Measurements from ENCODE around the gene KLHL6. TPM values are rescaled to one million over a fixed set of nuclear protein-coding genes. Genes with fewer than 3 reads are reported as not detected.
A peak's percentile ranks its signal among the peaks of the same experiment; 100 is the strongest.
"Not testable (repeated sequence)": the region's sequence is repeated elsewhere in the genome, so short reads cannot be mapped to it uniquely, and the experiment has no call there.

Gene KLHL6
- total RNA-seq, 8 experiments from 2014 or later = 0.07 to 2.6 (median 0.96) TPM

DNA sequence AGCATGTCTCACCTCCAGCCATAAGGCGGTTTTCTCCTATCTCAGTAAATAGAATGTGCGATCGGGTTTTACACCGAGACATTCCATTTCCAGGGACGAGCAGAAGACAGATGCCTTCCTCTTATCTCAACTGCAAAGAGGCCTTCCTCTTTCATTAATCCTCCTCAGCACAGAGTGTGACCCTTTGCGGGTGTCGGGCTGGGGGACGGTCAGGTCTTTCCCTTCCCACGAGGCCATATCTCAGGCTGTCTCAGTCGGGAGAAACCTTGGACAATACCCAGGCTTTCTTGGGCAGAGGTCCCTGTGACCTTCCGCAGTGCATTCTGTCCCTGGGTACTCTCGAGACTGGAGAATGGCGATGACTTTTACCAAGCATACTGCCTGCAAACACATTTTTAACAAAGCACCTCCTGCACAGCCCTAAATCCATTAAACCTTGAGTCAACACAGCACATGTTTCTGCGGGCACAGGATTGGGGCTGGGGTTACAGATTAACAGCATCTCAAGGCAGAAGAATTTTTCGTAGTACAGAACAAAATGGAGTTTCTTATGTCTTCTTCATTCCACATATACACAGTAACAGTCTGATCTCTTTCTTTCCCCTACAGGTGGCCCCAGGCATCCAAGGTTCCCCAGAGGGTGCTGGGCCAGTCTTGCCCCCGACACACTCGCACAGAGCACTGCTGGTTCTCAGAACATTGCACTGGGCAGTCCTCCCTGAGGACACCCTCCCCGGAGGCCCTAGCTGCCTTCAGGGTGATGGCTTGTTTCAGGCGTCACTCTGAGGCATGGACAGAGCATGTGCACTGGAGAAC is 34.6 kb downstream of the KLHL6 start:
- not testable (repeated sequence) for H3K4me3 ChIP-seq; ATAC-seq (replicated peaks in 6 of 8)
- in situ Hi-C loops (cut with MboI; ENCODE audit: low pct_unique_long_range_greater_than_20kb in 2 of 9, low sequenced_read_pairs in 9 of 9, unreplicated experiment in 9 of 9) = loop anchor here in 1 of 9 experiments (25.0 kb wide), 1 partner anchor 141 kb away; no protein-coding TSS in a partner anchor
- Histone ChIP-seq H3K4me1 (replicated peaks in 1 of 2) (peaks cover 32 to 34% of the 10 kb centered on the region in 2 donors), H3K27ac (peak overlapping the region in 1 of 2 donors; percentile 8)
- WGBS, 10 experiments = 60 to 90% (median 77%) methylated on average over 2 to 9 of the region's 19 CpGs; no CpG with 5 or more reads in 3 of the 10 experiments

DNA sequence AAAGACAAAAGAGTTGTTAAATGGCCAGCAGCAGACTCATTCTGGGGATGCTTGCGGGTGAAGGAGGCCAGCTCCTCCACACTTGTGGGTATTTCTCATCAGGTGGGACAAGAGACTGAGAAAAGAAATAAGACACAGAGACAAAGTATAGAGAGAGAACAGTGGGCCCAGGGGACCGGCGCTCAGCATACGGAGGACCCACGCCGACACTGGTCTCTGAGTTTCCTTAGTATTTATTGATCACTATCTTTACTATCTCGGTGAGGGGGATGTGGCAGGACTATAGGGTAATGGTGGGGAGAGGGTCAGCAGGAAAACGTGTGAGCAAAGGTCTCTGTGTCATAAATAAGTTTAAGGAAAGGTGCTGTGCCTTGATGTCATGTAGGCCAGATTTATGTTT is 35.2 kb downstream of the KLHL6 start:
- in situ Hi-C loops (cut with MboI; ENCODE audit: low pct_unique_long_range_greater_than_20kb in 2 of 9, low sequenced_read_pairs in 9 of 9, unreplicated experiment in 9 of 9) = loop anchor here in 1 of 9 experiments (25.0 kb wide), 1 partner anchor 142 kb away; no protein-coding TSS in a partner anchor
- not testable (repeated sequence) for H3K4me3 ChIP-seq; ATAC-seq (replicated peaks in 6 of 8)
- H3K4me1 ChIP-seq (replicated peaks in 1 of 2) = peaks cover 32 to 34% of the 10 kb centered on the region in 2 donors
- peak overlapping the region in 1 of 2 donors; percentile 8 for H3K27ac ChIP-seq
- WGBS, 10 experiments = 43 to 100% (median 80%) methylated on average over 1 to 7 of the region's 8 CpGs; no CpG with 5 or more reads in 1 of the 10 experiments

DNA sequence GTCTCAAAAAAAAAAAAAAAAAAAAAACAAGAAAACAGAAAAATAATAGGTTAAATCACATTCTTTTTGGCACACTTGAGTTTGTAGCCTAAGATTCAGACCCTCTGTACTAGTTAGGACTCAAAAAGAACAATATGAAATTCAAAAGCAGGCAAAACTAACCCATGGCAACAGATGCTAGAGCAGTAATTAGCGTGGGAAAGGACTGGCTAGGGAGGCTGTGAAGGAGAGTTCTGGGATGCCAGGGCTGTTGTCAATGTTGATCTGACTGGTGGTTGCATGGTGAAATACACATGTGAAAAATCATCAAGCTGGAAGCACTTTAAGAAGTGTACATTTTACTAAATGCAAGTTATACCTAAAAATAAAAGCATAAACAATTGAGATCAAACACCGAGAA is 35.6 kb downstream of the KLHL6 start:
- in situ Hi-C loops (cut with MboI; ENCODE audit: low pct_unique_long_range_greater_than_20kb in 2 of 9, low sequenced_read_pairs in 9 of 9, unreplicated experiment in 9 of 9) = loop anchor here in 1 of 9 experiments (25.0 kb wide), 1 partner anchor 142 kb away; no protein-coding TSS in a partner anchor
- H3K27ac ChIP-seq = no peak overlapping the region
- H3K4me3 ChIP-seq = no peak overlapping the region
- WGBS, 10 experiments = 67 to 100% (median 89%) methylated on average over 1 to 2 of the region's 2 CpGs; no CpG with 5 or more reads in 1 of the 10 experiments
- peaks cover 32 to 34% of the 10 kb centered on the region in 2 donors for H3K4me1 ChIP-seq (replicated peaks in 1 of 2)
- ATAC-seq (replicated peaks in 6 of 8) = no peak

DNA sequence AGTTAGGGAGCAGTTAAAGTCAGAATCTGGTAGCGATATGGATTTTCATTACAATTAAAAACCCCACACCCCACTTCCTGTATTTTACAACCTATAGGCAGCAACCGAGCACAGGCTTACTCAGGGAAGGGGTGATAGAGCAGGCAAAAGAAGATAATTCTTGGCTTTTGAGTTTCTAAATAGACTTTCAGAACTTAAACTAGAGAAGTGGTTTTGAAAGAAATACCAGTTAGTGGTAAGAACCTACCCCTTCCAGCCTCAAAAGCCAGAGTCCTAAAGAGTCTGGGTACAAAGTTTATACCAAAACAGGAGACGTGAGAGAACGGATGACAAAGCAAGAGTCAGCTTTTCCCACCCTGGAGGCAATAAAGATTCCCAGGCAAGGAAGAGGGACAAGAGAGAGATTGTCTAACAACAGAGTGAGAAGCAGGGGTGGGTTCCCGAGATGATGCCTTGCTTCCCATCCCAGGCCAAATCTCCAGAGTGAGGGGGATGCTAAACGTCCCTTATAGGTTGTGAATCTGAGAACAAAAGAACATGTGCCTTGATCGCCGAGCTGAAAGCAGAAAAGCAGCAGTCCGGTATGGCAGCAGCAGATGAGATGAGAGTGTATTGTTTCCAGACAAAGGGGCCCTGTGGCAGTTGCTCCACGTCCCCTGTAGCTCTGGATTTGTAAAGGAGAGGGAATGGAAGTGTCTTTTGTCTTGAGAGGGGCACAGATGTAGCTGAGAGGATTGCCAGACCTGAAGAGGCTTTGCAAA is 36.8 kb downstream of the KLHL6 start:
- 0 to 63% (median 29%) methylated on average over 1 to 10 of the region's 10 CpGs; no CpG with 5 or more reads in 2 of the 10 experiments for WGBS, 10 experiments
- Histone ChIP-seq H3K4me1 (replicated peaks in 1 of 2) (peaks cover 32 to 34% of the 10 kb centered on the region in 2 donors), H3K27ac (peak overlapping the region; percentile 21 to 72), H3K4me3 (no peak overlapping the region)
- in situ Hi-C loops (cut with MboI; ENCODE audit: low pct_unique_long_range_greater_than_20kb in 2 of 9, low sequenced_read_pairs in 9 of 9, unreplicated experiment in 9 of 9) = loop anchor here in 1 of 9 experiments (25.0 kb wide), 1 partner anchor 144 kb away; no protein-coding TSS in a partner anchor
- ATAC-seq (replicated peaks in 6 of 8) = peak in 5 of 8 experiments; percentile 78 to 92 (median 90)

DNA sequence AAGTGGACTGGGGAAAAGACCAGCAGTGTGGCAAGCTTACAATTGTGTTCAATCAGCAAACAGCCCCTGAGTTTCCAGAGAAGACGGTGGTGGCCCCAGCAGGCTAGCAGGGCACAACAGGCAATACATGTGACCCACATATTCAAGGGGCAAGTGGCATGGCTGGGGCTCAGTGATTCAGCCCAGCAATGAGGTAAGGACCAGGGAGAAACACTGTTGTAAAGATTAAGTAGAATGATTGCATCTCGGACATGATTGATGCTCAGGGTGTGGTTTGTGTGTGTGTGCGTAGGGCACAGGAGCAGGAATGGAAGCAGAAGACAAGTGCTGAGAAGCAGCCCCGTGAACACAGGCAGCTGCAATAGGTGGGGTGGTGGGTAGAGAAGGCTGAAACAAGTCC is 37.9 kb downstream of the KLHL6 start:
- peak in 1 of 8 experiments; percentile 11 for ATAC-seq (replicated peaks in 6 of 8)
- H3K4me1 ChIP-seq (replicated peaks in 1 of 2) = peaks cover 34 to 36% of the 10 kb centered on the region in 2 donors
- in situ Hi-C loops (cut with MboI; ENCODE audit: low pct_unique_long_range_greater_than_20kb in 2 of 9, low sequenced_read_pairs in 9 of 9, unreplicated experiment in 9 of 9) = loop anchor here in 1 of 9 experiments (25.0 kb wide), 1 partner anchor 145 kb away; no protein-coding TSS in a partner anchor
- WGBS, 10 experiments = 0 to 100% (median 63%) methylated on average over 1 to 3 of the region's 4 CpGs; no CpG with 5 or more reads in 4 of the 10 experiments
- no peak overlapping the region for H3K4me3 ChIP-seq
- no peak overlapping the region for H3K27ac ChIP-seq

DNA sequence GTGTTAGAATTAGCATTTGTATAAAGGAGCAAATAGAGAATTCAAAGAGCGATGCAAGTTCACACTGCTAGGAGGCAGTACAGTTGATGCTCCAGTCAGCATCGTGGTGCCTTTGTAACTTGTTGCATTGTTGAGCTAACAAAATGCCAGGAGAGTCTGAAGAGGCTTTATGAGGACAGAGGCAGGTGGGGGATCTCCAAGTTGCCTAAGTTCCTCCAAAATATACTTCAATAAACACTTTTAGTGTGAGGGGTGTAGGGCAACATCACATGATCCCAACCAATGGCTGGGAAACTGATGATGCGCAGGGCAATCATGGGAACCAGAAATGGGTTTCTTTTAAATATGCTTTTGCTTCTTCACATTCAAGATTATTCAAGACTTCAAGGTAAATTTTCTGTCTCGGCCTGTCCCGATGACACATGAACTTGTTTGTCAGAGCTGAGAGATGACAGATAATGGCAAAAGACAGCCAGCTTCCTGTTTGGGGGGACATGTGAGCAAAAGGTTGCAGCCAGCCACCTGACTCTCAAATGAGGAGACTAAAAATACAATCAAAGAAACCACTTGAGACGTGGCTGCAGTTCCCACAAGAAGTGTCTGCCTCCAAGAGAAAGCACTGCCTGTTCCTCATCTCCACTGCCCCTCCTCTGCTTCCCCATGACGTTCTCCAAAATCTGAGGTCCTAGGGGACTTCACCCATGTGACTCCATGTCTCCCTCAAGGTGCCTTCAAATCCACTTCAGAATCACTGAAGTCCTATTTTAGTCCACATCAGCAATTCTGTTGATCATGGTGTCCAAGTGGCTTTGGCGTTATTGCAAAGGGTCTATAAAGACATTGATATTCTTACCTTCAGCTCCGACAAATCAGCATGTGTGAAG is 39.3 kb downstream of the KLHL6 start:
- Histone ChIP-seq H3K4me3 (no peak overlapping the region), H3K4me1 (replicated peaks in 1 of 2) (peaks cover 41% of the 10 kb centered on the region in 2 donors), H3K27ac (no peak overlapping the region)
- in situ Hi-C loops (cut with MboI; ENCODE audit: low pct_unique_long_range_greater_than_20kb in 2 of 9, low sequenced_read_pairs in 9 of 9, unreplicated experiment in 9 of 9) = loop anchor here in 1 of 9 experiments (25.0 kb wide), 1 partner anchor 146 kb away; no protein-coding TSS in a partner anchor
- ATAC-seq (replicated peaks in 6 of 8) = no peak
- 40 to 100% (median 92%) methylated on average over 1 to 8 of the region's 9 CpGs; no CpG with 5 or more reads in 1 of the 10 experiments for WGBS, 10 experiments

DNA sequence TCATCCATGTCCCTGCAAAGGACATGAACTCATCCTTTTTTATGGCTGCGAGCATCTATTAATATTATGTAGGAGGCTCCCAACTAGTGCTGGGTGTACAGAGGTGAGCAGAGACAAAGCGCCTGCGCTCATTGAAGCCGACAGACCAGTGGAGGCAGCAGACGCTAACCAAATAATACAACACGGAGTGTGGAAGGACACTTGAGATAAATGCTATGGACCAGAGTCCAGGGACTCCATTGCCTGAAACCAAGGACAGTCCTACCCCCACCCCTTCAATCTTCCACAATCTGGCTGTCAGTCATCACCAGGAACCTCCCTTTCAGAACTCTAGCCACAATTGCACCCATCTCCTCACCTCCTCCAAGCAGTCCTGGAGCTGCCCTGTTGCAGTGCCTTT is 41.5 kb downstream of the KLHL6 start:
- no peak overlapping the region for H3K4me3 ChIP-seq
- WGBS, 10 experiments = 43 to 100% (median 80%) methylated on average over 1 to 3 of the region's 6 CpGs; no CpG with 5 or more reads in 6 of the 10 experiments
- peaks cover 24 to 29% of the 10 kb centered on the region in 2 donors for H3K4me1 ChIP-seq (replicated peaks in 1 of 2)
- H3K27ac ChIP-seq = no peak overlapping the region
- ATAC-seq (replicated peaks in 6 of 8) = peak in 5 of 8 experiments; percentile 48 to 94 (median 52)
- in situ Hi-C loops (cut with MboI; ENCODE audit: low pct_unique_long_range_greater_than_20kb in 2 of 9, low sequenced_read_pairs in 9 of 9, unreplicated experiment in 9 of 9) = loop anchor here in 1 of 9 experiments (25.0 kb wide), 1 partner anchor 148 kb away; no protein-coding TSS in a partner anchor

DNA sequence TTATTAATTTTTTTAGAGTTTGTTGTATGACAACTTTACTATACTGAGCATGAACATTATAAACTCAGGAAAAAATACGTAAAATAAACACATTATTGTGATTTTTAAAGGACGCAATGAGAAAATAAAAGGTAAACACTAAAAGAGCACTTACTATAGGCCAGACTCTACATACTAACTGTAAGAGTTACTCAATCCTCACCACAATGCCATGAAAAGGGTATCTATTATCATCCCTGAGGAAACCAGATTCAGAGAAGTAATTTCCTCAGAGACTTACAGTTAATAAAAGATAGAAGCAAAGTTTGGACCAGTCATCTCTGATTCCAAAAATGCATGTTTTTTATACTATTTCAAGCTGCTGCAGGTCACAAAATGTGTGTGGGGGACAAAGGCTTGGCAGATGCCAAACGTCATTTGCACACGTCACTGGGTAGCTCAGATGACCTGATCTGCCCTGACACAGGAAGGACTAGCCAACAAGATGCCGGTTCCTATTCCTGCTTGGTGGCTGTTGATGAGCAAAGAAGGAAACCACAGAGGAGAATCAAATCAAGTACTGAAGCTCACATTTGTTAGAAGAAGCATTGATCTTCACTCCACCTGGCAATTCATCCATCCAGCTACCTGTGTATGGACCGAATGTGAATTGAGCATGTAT is 42.3 kb downstream of the KLHL6 start:
- in situ Hi-C loops (cut with MboI; ENCODE audit: low pct_unique_long_range_greater_than_20kb in 2 of 9, low sequenced_read_pairs in 9 of 9, unreplicated experiment in 9 of 9) = loop anchor here in 1 of 9 experiments (25.0 kb wide), 1 partner anchor 149 kb away; no protein-coding TSS in a partner anchor
- Histone ChIP-seq H3K27ac (no peak overlapping the region), H3K4me1 (replicated peaks in 1 of 2) (peaks cover 17 to 21% of the 10 kb centered on the region in 2 donors), H3K4me3 (no peak overlapping the region)
- ATAC-seq (replicated peaks in 6 of 8) = no peak
- WGBS, 10 experiments = 39 to 100% (median 85%) methylated on average over 2 to 5 of the region's 6 CpGs

DNA sequence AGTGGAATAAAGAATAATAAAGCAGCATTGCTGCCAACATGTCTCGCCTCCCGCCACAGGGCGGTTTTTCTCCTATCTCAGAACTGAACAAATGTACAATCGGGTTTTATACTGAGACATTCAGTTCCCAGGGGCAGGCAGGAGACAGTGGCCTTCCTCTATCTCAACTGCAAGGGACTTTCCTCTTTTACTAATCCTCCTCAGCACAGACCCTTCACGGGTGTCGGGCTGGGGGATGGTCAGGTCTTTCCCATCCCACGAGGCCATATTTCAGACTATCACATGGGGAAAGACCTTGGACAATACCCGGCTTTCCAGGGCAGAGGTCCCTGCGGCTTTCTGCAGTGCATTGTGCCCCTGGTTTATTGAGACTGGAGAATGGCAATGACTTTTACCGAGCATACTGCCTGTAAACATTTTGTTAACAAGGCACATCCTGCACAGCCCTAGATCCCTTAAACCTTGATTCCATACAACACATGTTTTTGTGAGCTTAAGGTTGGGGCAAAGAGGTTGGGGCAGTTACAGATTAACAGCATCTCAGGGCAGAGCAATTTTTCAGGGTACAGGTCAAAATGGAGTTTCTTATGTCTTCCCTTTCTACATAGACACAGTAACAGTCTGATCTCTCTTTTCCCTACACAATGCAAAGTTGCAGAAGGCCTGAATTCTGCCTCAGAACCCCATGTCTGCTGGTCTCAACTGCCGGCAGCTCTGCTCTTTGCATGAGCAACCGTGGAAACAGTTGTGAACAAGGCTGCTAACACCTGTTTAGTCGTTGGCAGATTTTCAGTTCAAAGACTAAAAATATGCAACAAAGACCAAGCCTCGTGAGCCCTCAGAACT is 44.0 kb downstream of the KLHL6 start:
- 24 to 100% (median 71%) methylated on average over 1 to 5 of the region's 14 CpGs; no CpG with 5 or more reads in 2 of the 10 experiments for WGBS, 10 experiments
- H3K4me1 ChIP-seq (replicated peaks in 1 of 2) = peaks cover 12 to 18% of the 10 kb centered on the region in 2 donors
- in situ Hi-C loops (cut with MboI; ENCODE audit: low pct_unique_long_range_greater_than_20kb in 2 of 9, low sequenced_read_pairs in 9 of 9, unreplicated experiment in 9 of 9) = loop anchor here in 1 of 9 experiments (25.0 kb wide), 1 partner anchor 151 kb away; no protein-coding TSS in a partner anchor
- H3K27ac ChIP-seq, H3K4me3 ChIP-seq: not testable (repeated sequence)
- peak in 3 of 8 experiments; percentile 31 to 46 (median 39) for ATAC-seq (replicated peaks in 6 of 8)

DNA sequence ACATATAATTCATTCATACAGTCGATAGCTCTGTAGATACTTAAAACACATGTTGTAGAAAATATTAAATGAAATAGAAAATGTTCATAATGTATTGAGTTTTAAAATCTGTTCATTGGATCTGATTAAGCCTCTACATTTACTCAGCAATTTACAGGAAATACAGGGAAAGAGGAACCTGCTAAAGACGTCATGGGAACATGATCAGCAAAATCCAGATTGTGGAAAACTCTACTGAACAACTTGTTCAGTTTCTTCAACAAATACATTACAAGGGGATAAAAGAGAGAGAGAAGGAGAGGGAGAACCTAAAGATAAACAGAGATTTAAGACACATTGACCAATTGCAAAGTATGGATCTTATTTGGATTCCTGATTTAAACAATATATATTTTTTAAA is 46.7 kb downstream of the KLHL6 start:
- in situ Hi-C loops (cut with MboI; ENCODE audit: low pct_unique_long_range_greater_than_20kb in 2 of 9, low sequenced_read_pairs in 9 of 9, unreplicated experiment in 9 of 9) = loop anchor here in 1 of 9 experiments (25.0 kb wide), 1 partner anchor 153 kb away; no protein-coding TSS in a partner anchor
- 14 to 100% (median 88%) methylated on average over 1 to 2 of the region's 2 CpGs; no CpG with 5 or more reads in 2 of the 10 experiments for WGBS, 10 experiments
- Histone ChIP-seq H3K27ac (no peak overlapping the region), H3K4me1 (replicated peaks in 1 of 2) (peaks cover 12 to 18% of the 10 kb centered on the region in 2 donors), H3K4me3 (no peak overlapping the region)
- no peak for ATAC-seq (replicated peaks in 6 of 8)
